Fibroblast of the conjunctiva (primary cell): ENCODE measurements around the gene MR1.

ENCODE experiments used
- DNase-seq: peaks from one replicate; pipeline ENCODE4 v3.0.0-alpha.2; 2010; ENCODE audit warnings: low read depth

The MR1 gene

DNA sequence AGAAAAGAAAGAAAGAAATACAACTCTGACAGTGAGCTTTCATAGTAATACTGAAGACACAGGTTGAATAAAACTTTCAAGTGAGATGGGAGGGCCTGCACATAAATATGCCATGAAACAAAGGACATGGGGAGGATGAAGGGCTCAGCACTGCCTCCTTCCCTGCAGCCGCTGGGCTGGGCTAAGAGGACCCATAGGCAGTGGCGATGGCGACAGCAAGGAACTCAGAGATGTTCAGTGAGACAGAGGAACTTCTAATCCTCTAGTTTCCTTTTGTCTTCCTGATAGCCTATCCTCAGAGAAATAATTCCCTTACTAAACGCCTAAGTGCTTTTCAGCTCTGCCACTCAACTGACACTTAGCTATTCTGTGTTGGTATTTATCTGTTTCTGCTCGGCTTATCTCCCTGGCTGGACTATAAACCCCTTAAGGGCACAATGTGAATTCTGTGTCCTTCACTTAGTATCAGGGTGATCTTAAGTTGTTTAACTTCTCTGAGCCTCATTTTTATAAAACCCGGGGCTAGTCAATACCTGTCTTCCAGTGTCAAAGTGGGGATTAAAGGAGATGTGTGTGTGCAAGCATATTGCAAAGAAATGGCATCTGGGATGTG, 30.3 kb downstream of the MR1 start:
- DNase-seq, result no peak

DNA sequence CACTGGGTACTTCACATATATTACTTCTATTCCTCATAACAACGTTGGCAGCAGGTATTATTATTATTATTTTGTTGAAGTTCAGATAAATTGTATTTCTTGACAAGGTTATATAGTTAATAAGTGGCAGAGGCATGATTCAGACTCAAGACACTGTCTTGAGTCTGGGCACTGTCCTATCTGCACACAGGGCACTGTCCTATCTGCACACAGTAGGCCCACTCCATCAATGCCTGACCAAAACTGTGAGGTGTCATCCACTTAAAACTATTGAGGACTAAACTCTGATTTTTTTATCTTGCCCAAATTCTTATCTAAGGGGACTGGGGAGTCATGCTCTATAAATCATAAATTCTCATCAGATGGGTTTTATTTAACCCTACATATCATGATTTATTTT, 30.9 kb downstream of the MR1 start:
- DNase-seq, result no peak

DNA sequence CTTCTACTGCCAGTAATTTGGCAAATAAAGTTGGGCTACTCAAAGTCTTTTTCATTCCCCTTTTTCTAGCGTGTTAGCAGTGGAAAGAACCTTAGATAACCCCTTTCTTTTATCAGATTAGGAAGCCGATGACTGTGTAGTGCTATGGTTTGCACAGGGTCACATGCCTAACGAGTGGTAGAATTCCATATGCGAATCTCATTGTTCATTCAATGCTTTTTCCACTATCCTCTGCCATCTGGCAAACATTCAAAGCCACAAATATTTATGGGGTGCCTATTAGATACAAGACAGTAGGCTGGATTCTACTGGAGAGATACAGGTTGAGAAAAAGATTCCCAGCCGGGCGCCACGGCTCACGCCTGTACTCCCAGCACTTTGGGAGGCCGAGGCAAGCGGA, 39.9 kb downstream of the MR1 start:
- peak; percentile 47 for DNase-seq

DNA sequence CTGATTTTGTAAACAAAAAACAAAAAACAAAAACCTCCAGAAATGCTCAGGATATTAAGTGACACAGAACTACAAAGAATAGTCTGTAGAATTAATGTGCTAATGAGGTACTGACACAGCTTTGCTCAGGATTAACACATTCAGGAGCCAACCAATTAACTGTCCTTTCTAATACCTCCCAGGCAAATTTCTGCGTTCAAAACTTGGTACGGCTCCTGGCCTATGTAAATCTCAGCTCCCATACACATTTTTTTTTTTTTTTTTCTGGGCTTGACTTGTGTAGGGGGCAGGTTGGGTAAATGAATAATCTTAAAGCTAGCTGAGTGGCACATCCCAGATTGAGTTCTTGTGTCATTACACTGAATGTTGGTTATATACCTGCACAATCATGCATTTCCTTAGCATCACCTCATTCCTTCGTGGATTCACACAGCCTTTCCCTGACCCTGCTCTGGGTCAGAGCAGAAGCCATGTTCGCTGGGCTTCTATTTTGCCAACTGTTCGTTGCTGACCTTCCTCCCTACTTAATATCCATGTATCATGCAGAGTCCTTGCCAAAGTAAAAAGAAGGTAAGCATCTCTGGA, 42.1 kb downstream of the MR1 start:
- DNase-seq, result no peak

DNA sequence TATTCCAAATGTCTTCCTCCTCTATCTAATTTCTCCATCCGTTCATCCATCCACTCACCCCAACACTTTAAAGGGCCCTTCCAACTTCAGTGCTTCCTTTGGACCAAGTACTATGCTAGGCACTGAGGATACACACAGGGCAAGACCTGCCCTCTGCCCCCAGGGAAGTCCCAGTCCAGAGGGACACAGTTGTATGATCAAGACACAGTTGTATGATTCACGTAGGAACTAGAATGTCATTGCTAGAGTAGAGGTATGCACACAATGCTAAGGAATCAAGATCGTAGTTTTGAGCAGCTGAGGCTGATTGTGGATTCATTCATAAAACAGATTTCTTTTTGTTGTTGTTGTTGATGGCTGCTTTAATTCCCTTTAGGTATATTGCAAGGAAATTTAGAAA, 43.1 kb downstream of the MR1 start:
- DNase-seq, result no peak

DNA sequence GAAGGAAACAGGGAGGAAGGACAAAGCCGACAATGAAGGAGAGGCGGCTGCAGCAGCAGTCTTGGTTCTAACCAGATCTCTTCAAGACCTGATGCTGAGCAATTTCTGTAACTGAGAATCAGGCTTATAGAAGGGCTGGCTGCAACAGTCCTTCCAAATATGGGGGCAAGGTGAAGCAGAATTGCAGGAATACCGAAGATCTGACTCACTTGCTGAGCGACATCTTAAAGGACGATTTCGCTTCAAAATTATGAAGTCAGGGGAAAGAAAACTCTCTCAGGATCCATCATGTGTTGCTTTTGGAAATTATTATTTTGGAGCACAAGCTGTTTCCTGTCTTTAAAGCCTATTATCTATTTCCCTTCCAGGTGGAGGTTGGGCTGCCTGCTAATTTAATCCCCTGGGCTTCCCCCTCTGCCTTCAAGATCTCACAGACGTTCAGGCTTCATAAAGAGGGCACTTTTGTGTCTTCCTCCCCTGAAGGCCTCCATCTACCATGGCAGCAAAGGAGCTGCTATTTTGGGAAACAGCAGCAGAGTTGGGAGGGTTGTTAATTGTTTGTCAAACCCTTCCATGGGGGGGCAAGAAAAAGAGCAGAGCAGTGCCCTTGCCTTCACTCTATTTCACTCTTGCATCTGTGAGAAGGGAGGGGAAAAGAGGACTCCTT, 43.9 kb downstream of the MR1 start:
- DNase-seq, result no peak

DNA sequence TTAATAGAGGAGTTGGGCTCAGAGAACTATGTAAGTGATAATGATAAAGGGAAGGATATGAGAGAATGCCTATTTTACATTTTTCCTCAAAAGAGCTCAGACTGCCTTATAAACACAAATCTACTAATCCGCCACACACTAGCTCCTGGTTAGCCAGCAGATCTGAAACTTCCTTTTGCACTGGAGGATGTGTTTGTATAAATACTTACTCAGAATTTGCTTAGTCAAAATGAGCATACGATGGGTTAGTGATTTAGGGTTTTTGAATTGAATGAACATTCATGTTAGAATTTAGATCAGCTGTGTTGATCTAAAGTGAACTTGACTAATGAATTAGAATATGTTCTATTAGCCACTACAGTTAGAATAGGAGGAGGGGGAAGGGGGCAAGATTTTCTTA, 45.6 kb downstream of the MR1 start:
- DNase-seq, result no peak

DNA sequence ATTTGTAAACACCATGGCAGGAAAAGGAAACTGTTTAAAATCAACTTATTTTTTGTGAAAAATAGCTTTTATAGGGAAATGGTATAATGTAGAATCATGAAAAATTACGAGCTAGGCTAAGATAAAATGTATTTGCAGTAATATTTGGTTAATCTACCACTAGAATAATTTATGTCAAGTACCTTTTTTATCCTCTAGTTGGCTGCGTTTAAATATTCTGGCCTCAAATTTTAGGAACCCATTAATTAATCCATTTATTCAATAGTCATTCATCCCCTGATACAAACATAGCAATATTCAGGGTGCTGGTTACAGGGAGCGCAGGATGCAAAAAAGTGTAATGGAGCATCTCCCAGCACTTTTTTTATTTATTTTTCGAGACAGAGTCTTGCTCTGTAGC, 46.1 kb downstream of the MR1 start:
- DNase-seq, result no peak

DNA sequence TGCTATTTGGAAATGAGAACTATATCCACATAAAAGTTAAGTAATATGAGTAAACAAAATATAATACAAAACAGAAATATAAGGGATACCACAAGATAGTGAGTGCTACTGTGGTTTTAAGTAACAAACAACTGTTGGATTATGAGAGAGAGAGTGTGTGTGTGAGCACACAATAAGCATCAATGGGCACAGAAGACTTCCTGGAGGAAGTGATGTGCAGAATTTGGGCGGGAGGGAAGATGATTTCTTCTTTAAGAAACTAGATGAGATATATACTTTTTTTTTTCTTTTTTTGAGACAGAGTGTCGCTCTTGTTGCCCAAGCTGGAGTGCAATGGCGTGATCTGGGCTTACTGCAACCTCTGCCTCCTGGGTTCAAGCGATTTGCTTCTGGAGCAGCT, 46.8 kb downstream of the MR1 start:
- DNase-seq, result no peak

DNA sequence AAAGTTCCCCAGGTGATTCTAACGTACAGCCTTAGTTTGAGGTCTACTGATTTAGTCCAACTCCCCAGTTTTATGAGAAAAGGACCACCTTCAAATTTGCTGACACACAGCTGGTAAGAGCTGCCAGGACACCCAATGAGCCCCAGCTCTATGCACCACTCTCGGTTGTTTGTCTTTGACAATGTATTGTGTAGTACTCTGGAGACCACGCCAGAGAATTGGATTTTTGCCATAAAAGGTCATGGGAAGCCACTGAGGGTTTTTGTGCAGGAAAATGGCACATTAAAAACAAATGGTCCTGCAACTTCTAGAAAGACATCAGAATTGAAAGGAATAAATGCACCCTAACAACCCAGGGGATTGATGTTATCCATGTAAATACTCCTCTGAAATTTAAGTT, 47.6 kb downstream of the MR1 start:
- no peak for DNase-seq

DNA sequence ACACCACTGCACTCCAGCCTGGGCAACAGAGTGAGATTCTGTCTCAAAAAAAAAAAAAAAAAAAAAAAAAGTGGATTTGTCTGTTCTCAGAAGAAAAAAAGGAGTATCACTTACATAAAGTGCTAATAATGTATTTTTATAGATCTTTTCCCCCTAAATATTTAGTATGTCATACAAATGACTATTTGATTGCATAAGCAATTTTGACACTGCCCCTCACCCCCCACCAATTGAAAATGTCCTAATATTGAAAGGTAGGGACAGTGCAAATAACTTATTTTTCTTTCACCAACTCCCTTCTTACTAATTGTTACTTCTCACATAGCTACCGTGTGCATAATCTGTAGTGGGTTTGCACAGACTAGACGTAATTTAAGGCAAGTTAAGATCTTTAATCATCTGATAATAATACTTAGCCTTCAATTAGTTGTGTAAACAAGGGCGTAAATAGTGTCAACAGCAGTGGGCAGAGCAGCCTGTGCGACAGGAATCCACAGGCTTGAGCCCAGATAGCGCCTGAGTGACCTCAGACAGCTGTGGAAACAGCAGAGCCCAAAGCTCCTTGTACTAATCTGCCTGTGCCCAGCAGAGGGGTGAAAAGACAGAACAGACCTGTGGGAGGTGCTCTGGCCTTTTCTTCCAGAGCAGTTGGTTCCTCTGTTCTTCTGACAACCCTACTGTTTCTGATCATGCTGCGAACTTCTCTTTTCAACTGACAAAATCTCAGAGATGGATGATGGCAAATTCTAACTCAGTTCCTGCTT, 50.2 kb downstream of the MR1 start:
- no peak for DNase-seq

DNA sequence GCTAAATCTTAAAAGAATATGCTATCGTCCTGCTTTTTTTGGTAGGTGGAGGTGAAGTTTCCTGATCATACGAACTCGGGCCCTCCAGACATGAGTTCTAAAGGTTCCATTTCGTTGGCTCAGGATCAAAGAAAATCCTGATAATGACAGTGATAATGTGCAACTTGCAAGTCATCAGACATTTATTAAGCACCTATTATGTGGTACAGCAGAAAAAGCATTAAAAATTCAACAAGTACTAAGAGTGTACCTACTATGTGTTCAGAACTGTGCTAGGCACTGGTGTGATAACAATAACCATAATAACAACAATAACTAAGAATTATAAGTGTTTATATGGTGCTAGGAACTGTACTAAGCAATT, 50.8 kb downstream of the MR1 start:
- no peak for DNase-seq

DNA sequence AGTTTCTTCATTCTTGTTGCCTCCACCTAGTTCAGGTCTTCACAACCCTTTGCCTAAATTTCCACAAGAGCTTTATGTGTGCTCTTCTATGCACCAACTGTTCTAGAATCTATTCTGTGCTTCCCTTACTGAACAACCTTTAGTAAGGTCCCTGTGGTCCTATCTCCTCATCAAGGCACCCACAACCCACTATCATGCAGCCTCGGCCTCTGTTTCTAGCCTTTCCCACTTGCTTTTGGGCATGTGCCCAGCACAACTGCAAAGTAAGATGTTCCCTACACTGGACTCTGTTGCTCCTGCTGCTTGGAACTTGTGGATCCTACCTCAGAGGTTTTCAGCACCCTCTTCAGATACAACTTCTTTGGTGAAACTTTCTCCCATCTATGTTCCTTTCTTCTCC, 52.3 kb downstream of the MR1 start:
- DNase-seq, result no peak

DNA sequence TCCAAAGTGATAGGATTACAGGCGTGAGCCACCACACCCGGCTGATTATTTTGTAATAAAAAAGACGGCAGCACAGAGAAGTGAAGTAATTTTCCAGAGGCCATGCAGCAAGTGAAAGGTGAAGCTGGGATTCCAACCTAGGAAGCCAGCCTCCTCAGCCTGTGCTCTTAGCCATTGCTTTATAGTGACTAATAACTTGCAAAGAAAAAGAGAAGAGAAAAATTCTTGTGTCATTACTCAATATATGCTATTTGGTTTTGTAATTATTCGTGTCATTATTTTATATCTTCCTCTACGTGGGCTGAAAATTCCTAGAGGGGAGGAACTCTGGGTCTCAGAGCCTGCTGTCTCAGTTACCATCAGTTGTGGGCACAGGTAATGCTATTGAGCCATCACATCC, 53.1 kb downstream of the MR1 start:
- no peak for DNase-seq

DNA sequence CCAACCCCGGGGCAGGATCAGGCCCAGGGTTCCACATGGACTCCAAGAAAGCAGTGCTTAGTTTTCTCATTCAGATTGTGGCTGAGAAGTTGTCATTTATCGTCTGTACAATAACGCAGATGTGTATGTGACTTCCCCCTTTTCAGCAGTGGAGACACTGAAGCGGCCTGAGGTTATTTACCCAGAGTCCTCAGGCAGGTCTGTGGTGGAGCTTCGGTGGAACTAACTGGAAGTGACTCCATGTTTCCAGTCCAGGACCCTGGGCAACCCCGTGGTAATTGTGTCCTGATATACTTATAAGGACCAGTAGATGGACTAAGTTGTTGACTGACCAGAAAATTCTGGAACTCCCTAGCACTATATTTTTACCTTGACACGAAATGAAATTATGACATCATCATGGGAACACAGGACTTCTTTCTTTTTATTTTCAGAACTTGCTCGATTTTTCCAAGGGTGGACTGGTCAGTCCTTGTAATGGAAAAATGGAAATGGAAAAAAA, 53.7 kb downstream of the MR1 start:
- no peak for DNase-seq

DNA sequence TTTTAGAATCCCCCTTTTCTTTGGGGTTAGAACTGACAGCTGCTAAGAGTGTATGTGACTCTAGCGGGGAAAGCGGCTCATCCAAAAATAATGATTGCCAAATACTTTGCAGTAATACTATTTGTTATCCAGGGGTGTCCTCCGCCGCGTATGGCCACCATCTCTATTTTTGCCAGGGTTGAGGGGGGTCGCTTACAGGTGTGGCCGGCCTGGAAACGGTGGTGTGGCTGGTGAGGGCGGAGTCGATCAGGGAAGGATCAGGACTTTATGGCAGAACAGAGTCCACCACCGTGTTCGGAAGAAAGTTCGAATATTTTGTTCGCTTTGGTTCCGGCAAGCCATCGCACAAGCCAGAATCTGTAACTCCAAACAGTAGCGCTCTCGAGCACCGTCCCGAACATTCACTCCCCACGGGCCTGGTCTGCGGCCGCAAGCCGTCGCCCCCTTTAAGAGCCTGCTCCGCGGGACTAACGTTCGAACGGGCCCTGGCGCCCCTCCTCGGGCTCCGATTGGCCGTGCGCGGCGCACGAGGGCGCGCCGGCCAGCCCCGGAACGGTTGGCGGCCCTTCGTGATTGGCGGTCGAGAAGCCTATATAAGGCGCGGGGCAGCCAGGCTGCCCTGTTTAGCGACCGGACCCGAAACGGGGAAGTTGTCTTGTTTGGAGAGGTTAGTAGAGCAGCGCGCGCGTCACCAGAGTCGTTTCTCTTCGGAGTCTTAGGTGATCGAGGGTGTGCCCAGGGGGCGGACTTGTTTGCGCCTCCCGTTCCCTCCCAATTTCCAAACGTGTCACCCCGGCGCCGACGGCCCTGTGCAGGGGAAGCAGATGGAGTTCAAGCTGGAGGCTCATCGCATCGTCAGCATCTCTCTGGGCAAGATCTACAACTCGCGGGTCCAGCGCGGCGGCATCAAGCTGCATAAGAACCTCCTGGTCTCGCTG, 54.6 kb downstream of the MR1 start, which contains the start of gene IER5:
Gene IER5, plus strand, starts transcription at position 622 of the 938 bp plus-strand sequence. Its CDS starts 203 bp downstream, at position 825.
- DNase-seq, result peak; percentile 93

DNA sequence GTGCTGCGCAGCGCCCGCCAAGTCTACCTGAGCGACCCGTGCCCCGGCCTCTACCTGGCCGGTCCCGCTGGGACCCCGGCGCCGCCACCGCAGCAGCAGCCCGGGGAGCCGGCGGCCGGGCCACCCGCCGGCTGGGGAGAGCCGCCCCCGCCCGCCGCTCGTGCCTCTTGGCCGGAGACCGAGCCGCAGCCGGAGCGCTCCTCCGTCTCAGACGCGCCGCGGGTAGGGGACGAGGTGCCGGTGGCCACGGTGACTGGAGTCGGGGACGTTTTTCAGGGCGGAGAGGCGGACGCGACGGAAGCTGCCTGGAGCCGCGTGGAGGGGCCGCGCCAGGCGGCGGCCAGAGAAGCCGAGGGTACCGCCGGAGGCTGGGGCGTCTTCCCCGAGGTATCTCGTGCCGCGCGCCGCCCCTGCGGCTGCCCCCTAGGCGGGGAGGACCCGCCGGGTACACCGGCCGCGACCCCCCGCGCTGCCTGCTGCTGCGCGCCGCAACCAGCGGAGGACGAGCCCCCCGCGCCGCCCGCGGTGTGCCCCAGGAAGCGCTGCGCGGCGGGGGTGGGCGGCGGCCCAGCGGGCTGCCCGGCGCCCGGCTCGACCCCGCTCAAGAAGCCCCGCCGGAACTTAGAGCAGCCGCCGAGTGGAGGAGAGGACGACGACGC, 55.4 kb downstream of the MR1 start:
- DNase-seq, result no peak

DNA sequence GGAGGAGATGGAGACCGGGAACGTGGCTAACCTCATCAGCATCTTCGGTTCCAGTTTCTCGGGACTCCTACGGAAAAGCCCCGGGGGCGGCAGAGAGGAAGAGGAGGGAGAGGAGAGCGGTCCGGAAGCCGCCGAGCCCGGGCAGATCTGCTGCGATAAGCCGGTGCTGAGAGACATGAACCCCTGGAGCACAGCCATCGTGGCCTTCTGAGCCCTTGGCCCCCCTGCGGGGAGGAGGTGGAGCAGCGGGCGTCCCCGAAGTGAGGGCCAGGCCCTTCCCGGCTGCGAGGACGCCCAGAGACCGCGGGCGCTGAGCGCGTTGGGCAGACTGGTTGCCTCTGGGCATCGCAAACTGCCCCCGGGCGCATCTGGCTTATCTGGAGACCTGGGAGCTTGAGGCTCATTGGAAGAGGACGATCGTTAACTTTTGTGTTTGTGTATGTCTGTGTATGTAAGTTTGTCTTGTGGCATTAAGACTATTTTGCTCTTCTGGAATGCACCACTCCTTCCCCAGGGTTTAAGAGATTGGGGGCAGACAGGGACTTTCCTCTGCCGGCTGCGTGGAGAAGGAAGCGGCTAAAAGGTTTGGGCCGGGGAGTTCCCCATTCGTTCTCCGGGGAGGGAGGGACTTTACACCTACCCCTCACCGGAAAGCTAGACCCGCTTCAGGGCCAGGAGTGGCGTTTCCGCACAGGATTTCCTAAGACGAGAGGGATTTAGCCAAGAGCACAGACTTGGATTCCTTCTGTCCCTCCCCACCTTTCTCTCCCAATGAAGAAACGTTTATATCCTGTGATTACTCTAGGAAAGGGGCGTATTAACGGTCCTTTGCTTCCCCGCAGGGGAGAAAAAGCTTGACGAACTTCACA, 56.1 kb downstream of the MR1 start:
- DNase-seq, result no peak

DNA sequence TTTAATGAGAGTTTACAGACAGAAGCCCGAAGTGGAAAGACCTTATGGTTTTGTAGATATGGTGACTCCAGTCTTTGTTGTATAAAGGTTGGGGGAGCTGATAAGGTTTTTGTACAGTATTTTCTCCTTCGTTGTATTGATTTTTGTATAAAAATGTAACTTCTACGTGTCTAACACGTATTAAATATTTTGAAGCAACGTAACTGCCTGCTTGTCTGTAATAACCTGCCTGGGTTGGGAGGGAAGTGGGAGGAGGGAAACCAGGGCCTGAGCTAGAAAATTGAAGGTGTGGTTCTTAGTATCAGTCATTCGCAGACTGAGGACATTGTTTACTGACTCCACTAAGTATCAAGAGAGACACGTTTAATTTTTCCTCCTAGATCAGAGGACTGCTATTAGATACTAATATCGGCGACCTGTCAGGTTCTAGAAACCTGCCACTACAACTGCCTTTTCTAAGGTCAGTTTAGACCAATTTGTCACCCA, 56.9 kb downstream of the MR1 start:
- DNase-seq, result no peak
